HG03575 (cell line): ENCODE data around the gene TAS2R4.
A peak's percentile ranks its signal among the peaks of the same experiment; 100 is the strongest.
"Not testable (repeated sequence)": the region's sequence is repeated elsewhere in the genome, so short reads cannot be mapped to it uniquely, and the experiment has no call there.

Experiments used
- ATAC-seq: cut with Tn5 transposase; IDR thresholded peaks from one replicate; pipeline ENCODE4 v1.9.1; 2021; ENCODE audit not compliant: unreplicated experiment, insufficient number of reproducible peaks, low FRiP score; ENCODE audit errors: extremely low read depth

Gene TAS2R4

GRCh38 chr7:141776374-141776773 is at the start of gene TAS2R4:
Gene TAS2R4 (plus strand): TSS chr7:141776674. CDS start chr7:141778489, 1,815 bp downstream.
- no peak for ATAC-seq

GRCh38 chr7:141729020-141729419 is 47.5 kb upstream of the TAS2R4 start:
- no peak for ATAC-seq

GRCh38 chr7:141731476-141732149 is 44.9 kb upstream of the TAS2R4 start:
- no peak for ATAC-seq

GRCh38 chr7:141737118-141737835 is 39.2 kb upstream of the TAS2R4 start:
- ATAC-seq: no peak

GRCh38 chr7:141737836-141738591 is 38.5 kb upstream of the TAS2R4 start, which contains the start of gene SSBP1:
Gene SSBP1 (plus strand): TSS chr7:141738358. CDS start chr7:141739167, 809 bp downstream.
- peak; percentile 82 for ATAC-seq

GRCh38 chr7:141738592-141739013 is 37.9 kb upstream of the TAS2R4 start:
- ATAC-seq: no peak

GRCh38 chr7:141739250-141739649 is 37.2 kb upstream of the TAS2R4 start:
- ATAC-seq: no peak

- ATAC-seq: no peak
Measured at GRCh38 chr7:141742229-141742628, 34.2 kb upstream of the TAS2R4 start.

- no peak for ATAC-seq
Measured at GRCh38 chr7:141744131-141744530, 32.3 kb upstream of the TAS2R4 start.

GRCh38 chr7:141748396-141748795 is 28.1 kb upstream of the TAS2R4 start:
- ATAC-seq: no peak

GRCh38 chr7:141751904-141752303 is 24.6 kb upstream of the TAS2R4 start:
- ATAC-seq: not testable (repeated sequence)

GRCh38 chr7:141752634-141753033 is 23.8 kb upstream of the TAS2R4 start:
- ATAC-seq: no peak

GRCh38 chr7:141754939-141755338 is 21.5 kb upstream of the TAS2R4 start:
- ATAC-seq: no peak

- no peak for ATAC-seq
Measured at GRCh38 chr7:141763797-141764196, 12.7 kb upstream of the TAS2R4 start, which contains the start of gene TAS2R3. Gene TAS2R3 (plus strand): TSS chr7:141764097. CDS start chr7:141764159, 62 bp downstream.

- ATAC-seq: not testable (repeated sequence)
Measured at GRCh38 chr7:141770083-141770583, 6.3 kb upstream of the TAS2R4 start.

GRCh38 chr7:141785706-141786552 is 9.5 kb downstream of the TAS2R4 start:
- peak; percentile 60 for ATAC-seq

- ATAC-seq: no peak
Measured at GRCh38 chr7:141788296-141788695, 11.8 kb downstream of the TAS2R4 start.

GRCh38 chr7:141789917-141790316 is 13.4 kb downstream of the TAS2R4 start, which contains the start of gene TAS2R5:
Gene TAS2R5 (plus strand): TSS chr7:141790217. CDS start chr7:141790362, 145 bp downstream.
- no peak for ATAC-seq
